Stimulated activated CD4-positive, alpha-beta T cell treated with anti-CD3 and anti-CD28 coated beads, Interleukin-1b, Interleukin-23, amount 100 ng/mL, for 48 hours (primary cell): Measurements from ENCODE around the gene PLXNA4.

Source experiments
- DNase-seq: peaks from one replicate; pipeline ENCODE4 v3.0.0-alpha.2; 2020

PLXNA4 gene

DNA sequence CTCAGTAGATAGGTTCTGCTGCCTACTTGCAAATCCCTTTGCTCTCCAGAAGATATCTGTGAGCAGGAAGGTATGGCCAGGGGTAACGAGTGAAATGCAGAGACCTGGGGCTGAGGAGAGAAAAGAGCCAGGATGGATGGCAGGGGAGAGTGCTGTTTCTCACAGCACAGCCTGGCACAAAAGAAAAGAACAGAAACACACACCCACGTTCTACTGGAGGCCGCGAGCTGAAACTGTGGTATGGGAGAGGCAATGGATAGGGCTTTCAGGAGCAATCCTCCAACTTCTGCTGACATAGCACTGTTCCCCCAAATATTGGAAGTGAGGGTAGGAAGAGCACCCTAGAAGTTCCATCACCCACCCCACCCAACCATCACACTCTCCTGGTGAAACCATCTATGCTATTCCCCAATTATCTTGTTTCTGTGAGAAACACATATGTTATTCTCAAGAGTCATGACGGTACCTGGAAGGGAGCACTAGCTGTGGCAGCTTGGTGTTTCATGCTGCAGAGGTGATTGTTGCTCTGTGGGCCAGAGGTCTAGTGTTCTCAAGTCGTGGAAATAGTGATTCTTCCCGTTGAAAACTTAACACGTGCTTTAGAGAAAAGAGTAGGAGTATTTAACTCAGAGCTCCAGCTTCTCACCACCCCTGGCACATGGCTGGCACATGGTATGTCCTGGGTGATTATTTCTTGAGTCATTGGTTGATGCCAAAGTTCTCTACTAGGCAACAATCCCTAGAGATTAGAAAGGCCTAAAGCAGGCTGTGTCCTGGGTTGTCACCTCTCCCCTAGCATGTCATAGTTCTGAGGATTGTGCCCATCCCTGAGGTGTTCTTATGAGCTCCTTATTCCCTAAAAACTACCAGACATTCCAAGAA lies 198.3 kb downstream of the PLXNA4 start:
- no peak for DNase-seq

DNA sequence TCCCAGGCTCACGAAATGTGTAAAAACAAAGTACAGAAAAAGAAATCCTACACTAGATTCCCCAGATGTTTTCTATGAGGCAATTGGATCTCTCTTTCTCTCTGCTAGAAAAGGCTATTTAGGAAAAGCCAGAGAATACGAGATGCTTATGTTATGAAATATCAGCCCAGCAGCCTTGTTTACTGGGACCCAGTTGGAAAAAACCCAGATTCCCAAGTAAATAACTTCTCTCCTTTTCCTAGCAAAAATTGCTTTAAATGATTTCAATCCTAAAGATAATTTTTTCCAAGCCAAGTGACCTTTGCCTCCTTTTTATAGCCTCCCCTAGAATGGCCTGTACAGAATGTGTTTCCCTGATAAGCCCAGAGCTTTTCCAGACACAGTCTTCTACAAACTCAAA lies 199.3 kb downstream of the PLXNA4 start:
- no peak for DNase-seq

DNA sequence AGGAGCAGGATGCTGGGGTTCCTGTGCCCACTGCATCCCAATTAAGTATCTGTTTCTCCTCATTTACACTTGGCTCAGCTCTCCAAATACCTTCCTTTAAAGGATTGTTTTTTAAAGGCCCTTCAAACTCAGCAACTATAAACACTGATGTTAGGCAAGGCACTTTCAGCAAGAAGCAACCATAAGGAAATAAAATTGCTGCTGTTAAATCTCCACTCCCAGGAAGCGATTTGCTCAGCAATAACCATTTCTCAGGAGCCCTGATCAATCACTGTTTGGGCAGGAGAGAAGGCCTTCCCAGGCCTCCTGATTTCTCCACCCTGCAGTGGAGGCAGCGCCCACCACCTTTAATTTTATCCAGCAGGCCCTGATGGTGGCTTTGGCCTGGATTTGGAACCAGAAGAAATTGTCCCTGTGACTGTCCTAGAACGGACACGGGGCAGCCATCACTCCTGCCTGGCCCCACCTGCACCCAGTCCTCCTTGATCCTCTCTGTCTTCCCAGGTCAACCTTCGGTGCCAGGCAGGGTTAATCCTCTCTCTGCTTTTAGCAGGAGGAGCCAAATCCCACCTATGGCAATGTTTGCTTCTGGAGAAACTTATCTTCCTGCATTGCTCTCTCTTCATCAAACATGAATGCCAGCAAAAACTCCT lies 199.8 kb downstream of the PLXNA4 start:
- no peak for DNase-seq

DNA sequence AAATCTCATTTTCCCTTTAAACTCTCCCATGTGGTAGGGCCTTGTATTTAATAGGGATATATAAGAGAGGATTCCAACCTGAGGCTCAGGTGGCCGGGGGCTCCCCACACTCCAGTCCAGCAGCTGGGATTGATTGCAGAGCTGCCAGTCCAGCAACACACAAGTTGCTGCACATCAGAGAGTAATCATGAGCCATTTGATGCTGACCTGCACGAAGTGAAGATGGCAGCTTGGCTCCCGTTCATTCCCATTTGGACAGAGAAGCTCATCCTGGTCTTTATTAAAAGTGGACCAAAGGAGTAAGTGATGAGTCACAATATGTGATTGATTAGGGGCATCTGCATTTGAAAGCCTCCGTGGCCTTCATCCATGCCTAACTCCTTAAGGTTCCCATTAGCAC lies 202.4 kb downstream of the PLXNA4 start:
- DNase-seq: no peak

DNA sequence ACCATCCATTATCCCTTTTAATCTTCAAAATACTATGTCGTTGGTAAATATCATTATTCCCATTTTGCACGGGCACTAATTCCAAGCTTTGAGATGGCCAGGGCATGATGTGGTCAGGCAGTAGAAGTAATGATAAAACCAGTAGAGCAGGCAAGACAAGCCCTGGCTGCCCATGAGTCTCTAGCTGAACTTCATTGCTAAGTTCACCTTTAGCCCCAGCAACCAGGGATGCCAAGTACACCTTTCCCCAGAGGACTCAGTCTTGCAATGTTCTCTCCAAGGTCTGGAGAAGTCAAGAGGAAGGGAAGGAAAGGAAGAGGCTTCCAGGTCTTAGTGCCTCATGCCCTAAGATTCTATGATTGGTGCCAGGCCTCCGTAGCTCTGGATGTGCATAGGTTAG lies 203.2 kb downstream of the PLXNA4 start:
- DNase-seq: no peak

DNA sequence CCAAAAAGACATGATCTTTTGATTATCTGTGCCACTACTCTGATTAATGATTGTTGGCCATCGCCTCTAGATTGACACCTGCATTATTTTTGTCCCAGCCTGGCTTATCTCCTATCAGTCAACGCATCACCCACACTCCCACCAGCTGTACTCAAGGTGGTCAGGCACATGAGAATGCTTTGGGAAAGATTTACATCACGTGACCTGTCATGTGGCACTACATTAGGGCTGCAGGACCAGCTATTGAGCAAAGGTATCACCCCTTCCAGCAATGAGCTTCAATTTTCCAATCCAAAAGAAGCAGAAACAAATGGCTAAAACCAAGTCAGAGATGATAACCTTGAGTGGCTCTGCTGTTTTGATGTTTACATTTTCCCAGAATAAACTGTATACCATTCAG lies 204.3 kb downstream of the PLXNA4 start:
- no peak for DNase-seq

DNA sequence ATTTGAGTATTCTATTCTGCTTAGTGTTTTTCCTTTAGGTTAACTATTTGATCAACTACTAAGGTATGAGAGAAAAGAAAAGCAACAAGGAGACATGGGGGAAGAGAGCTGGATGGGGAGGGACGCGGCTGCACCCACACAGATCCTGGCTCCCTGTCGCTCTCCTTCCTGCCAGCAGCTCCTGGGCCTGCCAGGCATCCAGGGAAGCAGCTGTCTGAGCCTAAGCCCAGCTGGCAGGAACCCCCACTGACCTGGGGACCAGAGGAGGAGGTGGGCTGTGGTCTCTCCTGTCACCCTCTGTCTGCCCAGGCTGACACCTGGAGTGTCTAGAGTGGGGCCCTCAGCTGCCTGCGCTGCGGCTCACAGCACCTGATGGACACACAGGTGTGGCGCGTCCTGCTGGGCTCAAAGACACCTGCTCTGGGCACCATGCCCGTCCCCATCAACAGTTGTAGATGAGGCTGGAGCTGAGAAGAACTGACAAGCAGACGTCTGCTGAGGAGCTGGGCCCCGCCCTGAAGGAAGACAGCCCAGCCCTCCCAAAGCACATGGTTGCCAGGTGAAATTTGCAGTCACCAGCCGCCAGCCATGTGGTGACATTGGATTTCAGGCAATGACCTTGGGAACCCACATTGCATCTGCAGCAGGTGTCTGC lies 207.9 kb downstream of the PLXNA4 start:
- no peak for DNase-seq

DNA sequence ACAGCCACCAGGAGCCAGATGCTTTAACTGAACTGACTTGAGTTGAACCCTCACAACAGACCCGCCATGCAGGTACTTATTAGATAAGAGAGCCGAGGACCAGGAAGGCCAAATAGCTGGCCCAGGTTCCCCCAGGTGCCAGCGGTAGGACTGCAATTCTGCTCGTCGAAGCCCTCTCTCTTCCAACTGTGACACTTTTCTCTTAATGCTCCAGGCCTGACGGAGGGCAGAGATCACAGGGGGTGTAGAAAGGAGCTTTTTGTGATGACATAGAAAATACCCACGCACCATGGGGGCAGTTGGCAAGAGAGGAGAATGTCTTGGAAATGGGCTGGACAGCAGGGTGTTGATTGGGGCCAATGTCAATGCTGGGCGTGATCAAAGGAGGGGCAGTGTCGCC lies 208.5 kb downstream of the PLXNA4 start:
- no peak for DNase-seq

DNA sequence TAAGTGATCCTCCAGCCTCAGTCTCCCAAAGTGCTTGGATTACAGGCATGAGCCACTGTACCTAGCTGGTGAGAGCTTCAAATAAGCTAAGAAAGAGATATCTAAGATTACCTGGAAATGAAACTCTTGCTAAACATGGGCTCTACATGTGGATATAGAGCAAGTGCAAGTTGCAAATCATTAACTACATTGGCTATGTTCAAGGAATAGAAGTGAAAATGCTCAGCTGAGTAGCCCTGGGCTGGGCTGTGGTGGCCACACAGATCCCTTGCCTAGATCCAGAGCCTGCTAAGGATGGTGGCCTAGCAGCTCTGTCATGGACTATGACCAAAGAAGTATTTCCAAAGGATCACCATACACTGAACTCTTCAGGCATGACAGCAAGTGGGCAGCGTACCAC lies 209.3 kb downstream of the PLXNA4 start:
- no peak for DNase-seq

DNA sequence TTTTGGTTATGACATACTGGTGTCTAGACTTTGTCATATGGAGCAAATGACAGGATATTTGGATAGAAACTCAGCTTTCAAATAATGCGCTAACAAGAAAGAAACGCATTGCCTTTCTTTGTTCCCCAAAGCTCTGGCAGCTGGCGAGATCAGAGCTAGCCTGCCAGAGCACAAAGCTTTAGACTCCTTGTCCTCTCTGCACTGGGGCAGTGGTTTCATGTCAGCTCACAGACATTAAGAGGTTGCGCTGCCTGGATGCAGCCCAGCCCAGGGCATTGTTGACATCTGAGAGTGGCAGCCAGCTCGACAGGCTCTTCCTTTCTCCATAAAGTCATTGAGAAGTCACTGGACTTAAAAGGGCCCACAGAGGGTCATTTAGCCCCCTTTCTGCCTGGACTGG lies 212.0 kb downstream of the PLXNA4 start:
- no peak for DNase-seq

DNA sequence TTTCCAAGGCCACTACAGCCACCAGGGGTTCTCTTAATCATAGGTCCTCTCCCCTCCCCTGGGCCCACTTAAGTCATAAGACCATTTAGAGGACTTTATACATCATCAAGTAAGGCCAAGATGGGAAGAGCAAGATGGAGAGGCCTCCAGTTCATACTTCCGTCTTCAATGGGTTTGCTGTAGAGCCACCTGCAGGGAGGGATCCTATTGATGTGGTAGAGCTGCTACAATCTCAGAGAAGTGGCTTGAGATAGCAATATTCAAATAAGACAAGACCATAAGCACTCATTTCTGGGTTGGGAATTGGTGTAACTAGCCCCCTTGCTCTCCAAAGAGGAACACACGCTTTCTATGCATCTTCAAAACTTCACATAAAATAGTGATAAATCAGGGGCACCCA lies 214.2 kb downstream of the PLXNA4 start:
- no peak for DNase-seq

DNA sequence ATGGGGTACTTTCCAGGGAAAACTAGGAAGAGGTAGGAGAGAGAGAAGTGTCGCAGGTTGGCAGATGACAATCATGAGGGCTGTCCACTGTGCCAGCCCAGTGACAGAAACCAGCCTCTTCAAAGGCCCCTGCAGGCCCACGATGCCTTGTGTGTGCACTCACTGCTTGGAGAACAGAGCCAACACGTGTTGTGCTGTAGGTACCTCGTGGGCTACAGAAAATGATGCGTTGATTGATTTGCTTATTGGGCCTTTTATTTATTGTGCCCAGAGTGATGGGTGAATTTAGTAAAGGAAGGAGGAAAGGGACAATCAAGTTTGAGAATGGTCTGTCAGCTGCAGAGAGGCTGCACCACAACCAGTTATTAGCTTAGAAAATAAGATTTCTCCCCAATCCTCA lies 215.1 kb downstream of the PLXNA4 start:
- no peak for DNase-seq

DNA sequence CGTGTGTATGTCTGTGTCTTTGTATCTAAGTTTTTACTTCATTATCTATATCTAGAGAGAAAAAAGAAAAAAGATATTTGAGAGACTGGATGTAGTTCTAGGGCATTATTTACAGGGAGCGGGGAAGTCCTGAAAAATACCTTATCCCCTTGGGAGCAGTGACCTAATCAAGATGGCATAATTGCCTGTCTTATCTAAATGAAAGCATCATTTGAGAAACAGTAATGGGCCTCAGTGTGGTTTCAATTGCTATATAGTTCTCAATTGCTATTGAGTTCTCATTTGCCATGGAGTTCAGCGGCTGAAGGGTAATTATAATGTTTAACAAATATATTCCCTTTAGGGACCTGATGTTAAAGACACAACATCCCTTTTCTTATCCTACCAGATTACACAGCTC lies 216.5 kb downstream of the PLXNA4 start:
- no peak for DNase-seq

DNA sequence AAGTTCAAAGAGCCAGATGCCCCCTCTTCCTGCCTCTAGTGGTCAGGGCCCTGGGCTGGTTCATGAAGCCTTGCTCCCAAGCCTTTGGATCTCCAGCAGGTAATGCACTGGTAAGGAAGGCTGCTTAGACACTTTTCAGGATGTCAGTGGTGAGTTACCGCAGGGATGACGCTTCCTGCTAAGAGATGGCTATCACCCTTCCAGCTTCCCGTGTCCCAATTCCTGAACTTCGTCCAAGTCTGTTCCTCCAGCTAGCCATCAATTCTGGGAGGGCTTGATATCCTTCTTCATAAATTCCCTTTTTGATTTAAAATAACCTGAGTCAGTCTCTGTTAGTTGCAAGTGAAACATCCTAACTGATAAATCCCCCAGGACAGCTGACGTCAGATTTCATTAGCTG lies 221.2 kb downstream of the PLXNA4 start:
- no peak for DNase-seq

DNA sequence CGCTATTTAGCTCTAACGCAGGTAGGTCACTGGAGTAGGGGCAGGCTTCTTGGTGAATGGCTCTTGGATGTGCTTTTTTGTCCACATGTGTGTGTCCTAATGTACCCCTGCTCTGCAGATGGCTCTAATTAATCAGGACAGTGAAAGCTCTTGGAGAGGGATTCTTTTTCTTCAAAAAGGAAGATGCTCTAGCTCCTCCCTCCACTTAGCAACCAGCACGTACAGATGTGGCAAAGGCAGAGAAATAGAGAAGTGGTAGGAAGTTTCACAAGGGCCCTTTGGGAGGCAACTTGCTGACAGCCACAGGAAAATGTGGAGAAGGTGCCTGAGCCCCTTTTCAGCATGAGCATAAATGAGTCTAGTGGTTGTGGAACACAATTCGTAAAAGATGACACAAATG lies 221.7 kb downstream of the PLXNA4 start:
- DNase-seq: no peak

DNA sequence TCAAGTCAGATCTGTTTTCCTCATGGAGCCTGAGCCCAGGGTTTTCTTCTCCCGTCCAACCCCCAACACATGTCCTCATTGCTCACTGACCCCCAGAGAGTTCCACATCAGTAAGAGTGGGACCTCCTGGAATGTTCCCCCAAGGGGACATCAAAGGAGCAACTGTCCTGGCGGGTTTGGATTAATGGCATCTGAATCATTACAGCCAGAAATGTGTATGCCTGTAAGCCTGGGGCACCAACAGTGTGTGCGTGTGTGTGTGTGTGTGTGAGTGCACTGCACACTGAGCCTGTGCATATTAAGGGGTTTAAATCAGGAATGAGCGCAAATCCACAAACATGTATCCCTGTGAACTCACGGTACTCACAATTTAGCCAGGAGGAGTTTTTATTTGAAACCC lies 222.3 kb downstream of the PLXNA4 start:
- DNase-seq: no peak

DNA sequence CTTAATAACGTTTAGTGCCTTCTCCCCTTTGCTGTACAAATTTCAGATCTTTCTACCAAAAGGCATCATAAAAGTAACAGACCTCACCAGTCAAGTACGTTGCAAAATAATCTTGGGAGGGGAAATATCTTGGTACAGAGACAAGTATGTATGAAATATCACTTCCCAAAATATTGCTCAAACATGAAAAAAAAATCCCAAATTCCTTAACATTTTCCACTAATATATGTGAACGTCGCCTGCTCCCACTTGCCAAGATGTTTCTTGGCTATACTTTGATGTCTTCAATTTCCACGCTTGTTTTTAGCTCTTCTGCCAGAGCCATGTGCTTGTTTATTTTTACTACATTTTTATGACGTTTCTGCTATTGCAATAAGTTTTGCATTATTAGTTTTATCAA lies 223.5 kb downstream of the PLXNA4 start:
- no peak for DNase-seq

DNA sequence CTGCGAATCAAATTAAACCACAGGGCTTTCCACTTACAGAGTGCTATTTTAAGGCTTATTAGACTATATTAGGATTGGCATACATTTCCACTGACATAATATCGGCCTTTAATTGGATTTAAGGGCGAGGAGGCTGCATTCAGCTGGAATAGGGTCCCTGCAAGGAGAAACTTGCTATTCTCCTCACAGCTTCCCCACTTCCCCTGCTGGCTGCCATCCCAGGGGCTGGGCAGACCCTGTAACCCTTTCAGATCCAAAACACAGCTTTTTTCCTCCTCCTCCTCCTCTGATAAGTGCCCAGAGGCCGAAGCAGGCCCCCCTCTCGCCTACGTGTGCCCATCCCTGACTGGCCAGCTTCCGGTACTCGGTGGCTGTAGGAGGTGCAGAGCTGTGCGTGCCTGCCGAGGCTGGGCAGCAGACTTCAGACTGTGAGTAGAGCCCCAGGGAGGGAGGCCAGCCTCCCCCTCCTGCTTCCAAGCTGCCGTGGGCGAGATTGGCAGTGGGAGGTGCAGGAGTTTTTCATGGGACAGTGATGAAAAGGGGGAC lies 224.2 kb downstream of the PLXNA4 start:
- DNase-seq: no peak

DNA sequence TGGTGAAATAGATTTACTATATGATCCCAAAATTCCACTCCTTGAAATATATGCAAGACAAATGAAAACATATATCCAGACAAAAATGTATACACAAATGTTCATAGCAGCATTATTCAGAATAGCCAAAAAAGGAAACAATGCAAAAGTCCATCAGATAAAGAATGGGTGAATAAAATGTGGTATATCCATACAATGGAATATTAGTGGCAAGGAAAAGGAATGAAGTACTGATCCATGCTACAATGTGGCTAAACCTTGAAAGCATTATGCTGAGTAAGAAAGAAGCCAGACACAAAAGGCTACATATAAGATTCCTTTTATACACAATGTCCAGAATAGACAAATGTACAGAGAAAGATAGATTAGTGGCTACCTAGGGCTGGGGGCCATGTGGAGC lies 225.5 kb downstream of the PLXNA4 start:
- DNase-seq: no peak

DNA sequence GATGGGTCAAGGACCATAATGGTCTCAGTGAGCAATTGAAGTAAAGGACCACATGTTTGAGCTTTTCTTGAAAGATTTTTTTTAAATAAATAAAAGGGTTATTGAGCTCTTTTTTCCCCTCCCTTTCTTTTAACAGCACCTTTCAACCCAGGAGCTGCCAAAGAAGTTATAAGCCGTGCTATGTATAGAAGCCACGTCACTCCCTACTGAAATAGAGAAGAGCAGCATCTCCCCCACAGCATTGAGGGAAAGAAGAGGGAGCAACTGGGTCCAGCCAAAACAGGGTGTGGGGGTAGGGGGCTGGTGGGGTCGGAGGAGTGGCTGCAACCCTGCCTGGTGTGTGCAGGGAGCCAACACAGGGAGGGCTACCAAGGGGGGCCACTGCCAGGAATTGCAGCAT lies 227.2 kb downstream of the PLXNA4 start:
- DNase-seq: no peak

DNA sequence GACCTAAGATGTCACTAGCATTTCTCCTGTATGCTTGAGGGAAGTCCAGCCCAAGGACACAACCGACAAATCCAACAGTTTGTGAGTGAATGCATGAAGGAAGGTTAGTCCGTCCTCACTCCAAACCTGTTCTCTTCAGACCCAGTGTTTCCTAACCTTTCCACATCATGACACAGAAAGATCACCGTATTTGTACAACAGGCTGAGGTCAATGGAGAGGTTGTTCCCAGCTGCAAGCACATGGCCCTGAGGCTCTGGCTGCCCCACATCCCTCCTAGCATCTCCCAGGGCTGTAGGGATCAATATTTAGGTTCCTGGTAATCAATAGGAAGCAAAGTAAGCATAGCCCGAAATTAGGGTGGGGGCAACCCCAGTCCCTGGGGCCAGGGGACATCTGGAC lies 227.9 kb downstream of the PLXNA4 start:
- DNase-seq: no peak

DNA sequence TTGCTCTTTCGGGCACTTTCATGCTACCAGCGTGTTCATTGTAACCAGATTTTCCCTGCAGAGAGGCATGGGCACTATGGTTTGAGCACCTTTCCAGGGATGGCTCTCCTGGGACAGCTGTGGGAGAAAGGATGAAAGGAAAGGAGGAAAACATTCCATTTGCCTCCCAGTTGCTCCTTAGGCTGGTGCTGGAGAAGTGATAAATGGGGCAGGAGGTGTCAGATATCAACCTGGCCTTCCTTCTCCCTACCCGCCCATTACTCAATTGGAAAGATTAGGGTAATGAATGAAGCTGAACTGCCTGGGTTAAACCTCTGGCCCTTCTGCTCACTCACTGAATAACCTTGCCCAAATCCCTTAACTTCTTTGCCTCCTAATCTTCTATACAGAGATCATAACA lies 228.4 kb downstream of the PLXNA4 start:
- no peak for DNase-seq

DNA sequence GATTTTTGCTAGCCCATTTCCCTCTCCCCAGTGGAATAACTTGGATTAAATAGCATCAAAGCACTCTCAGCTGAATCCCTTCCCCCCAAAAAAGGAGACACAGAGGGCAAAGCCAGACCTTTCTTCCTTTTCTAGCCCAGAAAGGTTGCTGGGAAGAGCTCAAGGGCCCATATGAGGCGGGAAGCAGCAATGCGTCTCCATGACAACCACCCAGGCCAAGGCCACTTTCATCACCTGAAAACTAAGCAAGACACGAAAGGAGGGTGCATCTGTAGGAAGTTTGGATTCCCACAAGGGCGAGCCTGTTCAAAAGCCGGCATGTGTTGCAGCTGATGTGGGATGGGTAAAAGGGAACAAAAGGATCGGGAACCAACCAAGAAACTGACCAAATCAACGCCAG lies 229.1 kb downstream of the PLXNA4 start:
- no peak for DNase-seq

DNA sequence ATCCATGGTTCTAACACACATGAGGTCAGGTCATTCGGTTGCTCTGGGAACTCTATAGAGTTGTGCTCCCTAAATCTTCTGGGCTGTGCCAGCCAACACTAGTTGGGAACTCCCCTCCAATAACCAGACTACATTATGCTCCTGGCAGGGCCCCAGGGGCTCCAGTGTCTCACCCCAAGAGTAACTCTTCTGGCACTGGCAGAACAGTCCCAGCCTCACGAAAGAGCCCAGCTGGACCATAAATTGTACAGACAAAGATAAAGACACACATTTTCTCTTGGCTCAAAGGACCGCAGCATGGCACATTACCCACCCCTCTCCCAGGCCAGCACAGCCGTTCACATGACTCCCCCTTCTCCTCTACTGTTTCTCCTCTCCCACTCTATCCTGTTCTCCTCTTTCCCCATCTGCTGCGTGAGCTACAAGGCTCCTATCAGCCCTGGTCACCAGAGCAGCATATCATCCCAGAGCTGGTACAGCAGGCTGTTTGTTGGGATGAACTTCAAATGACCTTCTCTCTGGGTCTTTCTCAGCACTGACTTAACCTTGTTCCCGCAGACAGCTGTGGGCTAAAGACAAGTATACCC lies 230.6 kb downstream of the PLXNA4 start:
- DNase-seq: no peak
